Keratinocyte (primary cell): ENCODE data around the gene MTHFD1L.
"Not testable (repeated sequence)": the region's sequence is repeated elsewhere in the genome, so short reads cannot be mapped to it uniquely, and the experiment has no call there.

Experiments
- EZH2 ChIP-seq: IDR thresholded peaks from one replicate; pipeline ENCODE4 v1.6.1; 2012; ENCODE audit warnings: inconsistent platforms, mild to moderate bottlenecking, low read length, moderate library complexity
- TF ChIP-seq, protein P1 (sequence below), 3 experiments: IDR thresholded peaks in 1 of 3; conservative IDR thresholded peaks in 1 of 3; optimal IDR thresholded peaks in 1 of 3; 2 replicates in 2 of 3; 3 replicates in 1 of 3; pipeline versions ENCODE3 to v1.5.1; 2011; ENCODE audit warnings: low read length in 3 of 3, mild to moderate bottlenecking in 3 of 3, moderate library complexity in 2 of 3, control low read depth in 1 of 3, inconsistent platforms in 1 of 3; ENCODE audit not compliant: insufficient read depth in 2 of 3; ENCODE audit errors: extremely low read depth in 1 of 3

DNA sequence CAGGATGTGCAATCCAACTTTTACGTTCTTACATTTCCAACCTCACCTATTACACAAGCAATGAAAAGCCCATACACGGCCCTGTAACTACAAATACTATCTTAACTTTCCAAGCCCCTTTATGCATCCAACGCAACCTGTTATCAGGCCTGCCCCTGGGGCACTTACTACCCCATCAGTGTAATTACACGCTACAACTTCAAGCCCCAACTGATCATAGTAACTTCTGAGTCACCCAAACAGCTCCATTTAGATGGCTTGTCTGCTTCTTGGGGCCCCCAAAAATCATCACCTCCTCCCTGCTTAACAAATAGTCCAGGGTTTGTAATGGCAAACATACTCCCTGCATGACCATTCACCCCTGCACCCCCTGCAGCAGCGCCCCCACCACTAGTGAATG lies 11.1 kb upstream of the MTHFD1L start:
- TF ChIP-seq, protein P1, sequence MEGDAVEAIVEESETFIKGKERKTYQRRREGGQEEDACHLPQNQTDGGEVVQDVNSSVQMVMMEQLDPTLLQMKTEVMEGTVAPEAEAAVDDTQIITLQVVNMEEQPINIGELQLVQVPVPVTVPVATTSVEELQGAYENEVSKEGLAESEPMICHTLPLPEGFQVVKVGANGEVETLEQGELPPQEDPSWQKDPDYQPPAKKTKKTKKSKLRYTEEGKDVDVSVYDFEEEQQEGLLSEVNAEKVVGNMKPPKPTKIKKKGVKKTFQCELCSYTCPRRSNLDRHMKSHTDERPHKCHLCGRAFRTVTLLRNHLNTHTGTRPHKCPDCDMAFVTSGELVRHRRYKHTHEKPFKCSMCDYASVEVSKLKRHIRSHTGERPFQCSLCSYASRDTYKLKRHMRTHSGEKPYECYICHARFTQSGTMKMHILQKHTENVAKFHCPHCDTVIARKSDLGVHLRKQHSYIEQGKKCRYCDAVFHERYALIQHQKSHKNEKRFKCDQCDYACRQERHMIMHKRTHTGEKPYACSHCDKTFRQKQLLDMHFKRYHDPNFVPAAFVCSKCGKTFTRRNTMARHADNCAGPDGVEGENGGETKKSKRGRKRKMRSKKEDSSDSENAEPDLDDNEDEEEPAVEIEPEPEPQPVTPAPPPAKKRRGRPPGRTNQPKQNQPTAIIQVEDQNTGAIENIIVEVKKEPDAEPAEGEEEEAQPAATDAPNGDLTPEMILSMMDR (optimal IDR thresholded peaks at IDR 0.05 in 1 of 3, IDR thresholded peaks at IDR 0.05 in 1 of 3, conservative IDR thresholded peaks at IDR 0.05 in 1 of 3; ENCODE audit: extremely low read depth in 1 of 3, insufficient read depth in 2 of 3, low read length in 3 of 3) = not testable (repeated sequence)
- not testable (repeated sequence) for TF ChIP-seq EZH2
